IPS-11a (cell line): Measurements from ENCODE around the gene GRN.
"Not testable (repeated sequence)": the region's sequence is repeated elsewhere in the genome, so short reads cannot be mapped to it uniquely, and the experiment has no call there.

Experiments used
- H3K4me3 ChIP-seq: one replicate; pipeline ENCODE4 v1.5.1; 2013; ENCODE audit warnings: low read depth, low read length, control low read depth

GRN gene

GRCh38 chr17:44360826-44361225, 15.7 kb downstream of the GRN start:
- H3K4me3 ChIP-seq, result no peak overlapping the region

DNA sequence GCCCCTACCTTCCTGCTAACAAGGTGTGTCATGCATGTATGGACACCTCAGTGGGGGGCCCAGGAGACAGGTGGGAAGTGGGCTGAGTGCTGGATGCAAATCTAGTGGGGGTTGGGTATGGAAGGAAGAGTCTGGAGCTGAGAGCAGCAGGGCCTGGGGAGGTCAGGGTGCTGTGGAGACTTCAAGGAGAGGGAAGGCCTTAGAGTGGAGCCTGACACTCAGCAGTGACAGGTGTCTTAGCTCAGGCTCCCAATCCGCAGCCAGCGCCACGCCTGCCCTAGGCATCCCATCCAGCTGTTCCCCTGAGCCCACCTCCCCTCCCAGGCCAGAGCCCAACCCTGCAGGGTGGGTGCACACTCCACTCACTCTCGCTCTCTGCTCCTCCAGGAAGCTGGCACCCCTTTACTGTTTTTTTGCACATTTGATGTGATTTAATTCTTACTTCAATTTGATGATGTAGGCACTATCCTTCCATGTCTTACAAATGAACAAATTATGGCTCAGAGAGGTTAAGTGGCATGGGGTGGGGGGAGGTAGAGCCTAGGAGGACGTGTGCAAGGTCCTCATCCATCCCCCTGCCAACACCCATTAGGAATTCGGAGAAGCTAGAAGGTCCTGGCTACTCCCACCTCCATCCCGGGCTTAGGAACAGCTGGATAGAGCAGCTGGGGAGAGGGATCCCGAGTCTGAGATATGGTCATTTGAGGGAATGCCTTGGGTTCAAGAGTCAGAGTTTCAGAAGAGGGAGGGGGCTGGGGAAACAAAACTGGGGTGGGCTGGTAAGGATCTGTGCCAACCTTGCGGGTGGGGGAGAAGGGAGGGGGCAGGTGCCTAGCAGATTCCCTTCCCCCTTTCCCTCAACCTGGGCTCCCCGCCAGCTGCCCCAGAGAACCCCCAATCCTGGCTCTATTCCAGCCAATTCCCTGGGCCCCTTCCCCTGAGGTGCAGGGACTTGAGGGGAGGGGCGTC, 16.5 kb downstream of the GRN start:
- no peak overlapping the region for H3K4me3 ChIP-seq

GRCh38 chr17:44362459-44362948, 17.4 kb downstream of the GRN start:
- peak overlapping the region; percentile 47 for H3K4me3 ChIP-seq

DNA sequence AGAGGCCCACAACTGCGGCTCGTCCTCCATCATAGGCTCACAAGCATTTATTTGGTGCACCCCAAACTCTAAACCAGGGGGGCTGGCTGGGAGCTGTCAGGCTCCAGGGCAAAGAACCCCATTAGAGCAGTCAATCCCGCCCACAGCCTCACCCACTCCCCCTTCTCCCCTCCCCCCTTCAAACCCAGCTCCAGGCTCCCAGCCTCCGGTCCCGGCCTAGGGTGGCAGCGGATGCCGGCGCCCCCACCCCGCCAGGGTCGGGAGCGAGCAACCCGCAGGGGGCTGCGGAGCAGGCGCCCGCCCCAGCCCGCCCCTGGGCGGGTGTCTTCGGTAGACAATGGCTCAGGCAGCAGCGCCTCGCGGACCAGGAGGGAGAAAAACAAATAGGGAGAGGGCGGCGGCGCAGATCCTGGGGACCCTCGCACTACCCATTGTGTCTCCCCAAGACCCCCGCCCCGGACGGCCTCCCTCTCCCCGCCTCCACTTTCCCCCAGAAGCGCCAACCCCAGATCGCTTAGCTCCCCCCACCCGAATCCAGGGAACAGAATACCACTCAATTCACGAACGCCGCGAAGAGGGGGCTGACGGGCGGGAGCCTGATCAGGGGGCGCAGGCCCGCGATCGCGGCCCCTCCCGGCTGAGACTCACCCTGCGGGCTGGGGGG, 18.0 kb downstream of the GRN start:
- peak overlapping the region; percentile 47 for H3K4me3 ChIP-seq

GRCh38 chr17:44363613-44364159, 18.6 kb downstream of the GRN start, which contains the start of gene FAM171A2:
Gene FAM171A2 (minus strand): TSS chr17:44363853. CDS start chr17:44363714, 139 bp downstream.
- peak within 1 kb of the TSS; percentile 47 for H3K4me3 ChIP-seq

GRCh38 chr17:44365051-44365450, 19.9 kb downstream of the GRN start:
- not testable (repeated sequence) for H3K4me3 ChIP-seq

- H3K4me3 ChIP-seq, result no peak overlapping the region
Measured at GRCh38 chr17:44367231-44367979, 22.3 kb downstream of the GRN start.

DNA sequence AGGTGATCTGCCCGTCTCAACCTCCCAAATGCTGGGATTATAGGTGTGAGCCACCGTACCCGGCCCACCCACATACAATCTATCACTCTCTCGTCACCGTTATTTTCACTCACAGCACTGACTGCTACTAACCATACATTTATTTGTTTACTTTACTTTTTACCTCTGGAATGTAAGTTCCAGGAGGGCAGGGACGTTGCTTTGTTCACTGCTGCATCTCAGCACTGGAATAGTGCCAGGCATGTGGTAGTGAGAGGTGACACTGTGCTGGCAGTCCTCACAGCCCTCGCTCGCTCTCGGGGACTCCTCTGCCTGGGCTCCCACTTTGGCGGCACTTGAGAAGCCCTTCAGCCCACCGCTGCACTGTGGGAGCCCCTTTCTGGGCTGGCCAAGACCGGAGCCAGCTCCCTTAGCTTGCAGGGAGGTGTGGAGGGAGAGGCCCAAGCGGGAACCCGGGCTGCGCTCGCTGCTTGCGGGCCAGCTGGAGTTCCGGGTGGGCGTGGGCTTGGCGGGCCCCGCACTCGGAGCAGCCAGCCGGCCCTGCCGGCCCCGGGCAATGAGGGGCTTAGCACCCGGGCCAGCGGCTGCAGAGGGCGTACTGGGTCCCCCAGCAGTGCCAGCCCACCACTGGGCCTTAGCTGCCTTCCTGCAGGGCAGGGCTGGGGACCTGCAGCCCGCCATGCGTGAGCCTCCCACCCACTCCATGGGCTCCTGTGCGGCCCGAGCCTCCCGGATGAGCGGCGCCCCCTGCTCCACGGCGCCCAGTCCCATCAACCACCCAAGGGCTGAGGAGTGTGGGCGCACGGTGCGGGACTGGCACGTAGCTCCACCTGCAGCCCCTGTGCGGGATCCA, 23.5 kb downstream of the GRN start:
- H3K4me3 ChIP-seq, result not testable (repeated sequence)

- not testable (repeated sequence) for H3K4me3 ChIP-seq
Measured at GRCh38 chr17:44369414-44370023, 24.4 kb downstream of the GRN start.

- H3K4me3 ChIP-seq, result no peak overlapping the region
Measured at GRCh38 chr17:44372036-44372435, 26.9 kb downstream of the GRN start.

GRCh38 chr17:44374306-44375195, 29.4 kb downstream of the GRN start:
- H3K4me3 ChIP-seq, result no peak overlapping the region

DNA sequence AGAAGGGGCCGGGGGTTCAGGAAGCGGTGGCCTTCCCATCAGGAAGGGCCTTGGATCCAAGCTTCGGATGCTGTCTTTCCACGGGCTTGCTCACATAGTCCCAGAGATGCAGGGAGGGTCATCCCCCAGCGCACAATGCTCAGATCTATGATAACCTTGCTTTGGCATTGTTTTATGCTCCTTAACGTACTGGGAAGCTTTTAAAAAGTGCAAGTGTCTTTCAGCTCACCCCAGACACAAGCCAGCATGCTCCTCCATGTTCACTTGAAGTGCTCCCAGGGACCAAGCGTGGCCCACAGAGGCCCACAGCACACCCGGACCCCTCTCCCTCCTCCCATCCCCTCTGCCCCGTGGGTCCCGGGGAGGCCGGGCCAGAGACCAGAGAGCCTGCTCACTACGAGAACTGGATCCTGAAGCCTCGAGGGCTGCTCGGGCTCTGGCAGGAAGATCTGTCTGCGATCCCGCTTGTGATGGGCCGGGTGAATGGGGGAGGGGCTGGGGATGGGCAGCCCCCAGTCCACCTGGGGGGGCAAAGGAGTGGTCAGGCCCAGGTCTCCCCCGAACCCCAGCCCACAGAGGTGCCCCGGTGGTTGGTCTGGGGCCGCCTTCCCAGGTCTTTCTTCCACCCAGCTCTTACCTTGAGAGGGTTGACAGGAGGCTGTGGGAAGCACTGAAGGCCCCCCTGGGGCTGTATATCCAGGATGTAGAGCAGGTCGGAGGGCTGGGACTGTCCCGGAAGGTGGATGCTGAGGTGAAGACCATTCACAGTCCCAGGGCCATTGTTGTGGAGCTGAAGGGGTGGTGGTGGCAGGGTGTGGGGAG, 30.3 kb downstream of the GRN start:
- H3K4me3 ChIP-seq, result no peak overlapping the region

DNA sequence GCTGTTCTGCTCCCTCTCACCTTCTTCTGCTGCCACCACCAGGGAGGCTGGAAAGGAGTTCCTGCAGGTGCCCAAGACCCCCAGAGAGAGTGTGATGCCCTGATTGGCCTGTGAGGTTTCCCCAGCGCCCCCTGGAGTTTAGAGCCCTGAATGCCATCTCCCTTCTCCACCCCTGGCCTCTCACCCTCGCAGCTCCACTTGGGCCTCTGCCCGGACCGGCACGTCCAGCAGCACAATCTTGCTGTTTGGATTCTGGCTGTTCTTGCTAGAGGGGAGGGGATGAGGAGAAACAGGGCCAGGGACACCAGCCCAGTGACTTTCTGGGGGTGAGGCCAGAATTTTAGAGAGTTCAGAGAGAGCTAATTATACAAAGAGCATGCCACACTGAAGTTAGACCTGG, 31.0 kb downstream of the GRN start:
- no peak overlapping the region for H3K4me3 ChIP-seq

GRCh38 chr17:44376779-44377178, 31.7 kb downstream of the GRN start:
- no peak overlapping the region for H3K4me3 ChIP-seq

DNA sequence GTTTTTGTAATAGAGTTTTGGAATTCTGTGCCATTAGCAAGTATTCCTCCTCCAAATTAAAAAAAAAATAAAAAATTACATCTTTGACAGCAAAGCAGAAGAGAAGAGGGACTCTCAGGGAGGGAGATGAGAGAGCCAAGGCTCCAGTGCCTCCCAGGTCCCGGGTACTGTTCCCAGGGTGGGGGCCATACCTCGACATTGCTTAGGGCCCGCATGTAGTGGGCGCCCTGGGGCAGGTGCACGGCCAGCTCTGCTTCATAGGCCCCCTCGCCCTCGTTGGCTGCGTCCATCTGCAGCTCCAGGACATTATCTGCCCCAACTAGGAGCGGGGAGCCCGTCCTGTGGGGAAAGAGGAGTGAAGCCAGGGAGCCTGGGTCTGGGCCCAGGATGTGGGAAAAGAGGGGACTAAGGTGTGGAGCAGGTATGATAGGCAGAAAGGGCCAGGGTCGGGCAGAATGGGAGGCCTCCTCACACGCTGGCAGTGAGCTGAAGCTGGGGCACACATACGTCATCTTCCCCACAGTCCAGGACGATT, 33.1 kb downstream of the GRN start:
- H3K4me3 ChIP-seq, result no peak overlapping the region

- no peak overlapping the region for H3K4me3 ChIP-seq
Measured at GRCh38 chr17:44379887-44380286, 34.8 kb downstream of the GRN start.

- no peak overlapping the region for H3K4me3 ChIP-seq
Measured at GRCh38 chr17:44380767-44381166, 35.7 kb downstream of the GRN start.
